ENCODE results near the gene STRIP2. TPM values are rescaled to one million over a fixed set of nuclear protein-coding genes. Genes with fewer than 3 reads are reported as not detected.
A peak's percentile ranks its signal among the peaks of the same experiment; 100 is the strongest.

STRIP2 gene
- total and polyA plus RNA-seq, 9 of the 15 experiments (the other 6 are each of a cell fraction or from before 2014, with no cell fraction given), result 10.1 to 81.8 (median 42.3) TPM

DNA sequence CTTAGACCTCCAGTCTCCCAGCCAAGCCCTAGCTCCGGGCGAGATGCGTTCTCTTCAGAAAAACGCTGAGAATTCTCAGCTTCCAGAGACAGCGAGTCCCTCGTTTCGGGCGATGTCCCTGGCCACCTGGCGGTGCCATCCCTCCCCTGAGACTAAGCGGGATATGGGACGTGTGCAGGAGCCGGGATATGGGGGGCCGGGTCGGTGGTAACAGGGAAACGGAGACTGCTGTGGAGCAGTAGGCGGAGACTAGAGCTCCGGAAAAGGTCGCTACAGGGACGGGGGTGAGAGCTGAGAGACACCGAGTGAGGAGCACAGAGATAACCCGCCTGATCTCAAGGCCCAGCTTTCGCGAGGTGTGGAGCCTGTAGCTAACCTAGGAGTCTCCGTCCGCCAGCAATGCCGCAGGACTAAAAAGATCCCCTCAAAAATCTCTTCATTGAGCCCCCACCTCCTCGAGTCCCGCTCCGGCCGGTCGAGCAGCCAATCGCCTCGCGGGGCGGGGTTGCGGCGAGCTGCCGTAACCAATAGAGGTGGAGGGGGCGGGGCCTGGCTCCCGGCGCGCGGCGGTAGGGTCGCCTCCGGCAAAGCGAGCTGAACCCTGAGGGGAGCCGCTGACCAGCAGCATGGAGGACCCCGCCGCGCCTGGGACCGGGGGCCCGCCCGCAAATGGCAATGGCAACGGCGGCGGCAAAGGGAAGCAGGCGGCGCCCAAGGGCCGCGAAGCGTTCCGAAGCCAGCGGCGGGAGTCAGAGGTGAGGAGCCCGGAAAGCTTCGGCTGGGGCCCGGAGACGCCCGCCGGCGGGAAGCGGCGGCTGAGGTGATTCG lies at the start of gene STRIP2 (continued):
- TF ChIP-seq CC2D1A (IDR thresholded peaks at IDR 0.05) (0 out of 2 replicates have a peak, but pooled peaks have one; percentile 12), NBN (IDR thresholded peaks at IDR 0.05; ENCODE audit: low read depth) (peak; percentile 49; the same call in 1 of the 2 replicates), ARID2 (IDR thresholded peaks at IDR 0.05) (no peak), EHMT2 (IDR thresholded peaks at IDR 0.05) (no peak), SMARCC2 (IDR thresholded peaks at IDR 0.05; ENCODE audit: low read depth) (no peak; the same call in 1 of the 2 replicates), ZNF778 (CRISPR knock-in tag; IDR thresholded peaks at IDR 0.05) (no peak), KDM5B (IDR thresholded peaks at IDR 0.05; ENCODE audit: insufficient replicate concordance, low read depth, low read length) (peak; percentile 97), CHD2 (IDR thresholded peaks at IDR 0.05; ENCODE audit: low read depth, low read length) (peak; percentile 73), XRCC5 (IDR thresholded peaks at IDR 0.05; ENCODE audit: low read depth, low read length) (peak; percentile 27; the same call in 1 of the 2 replicates), ZNF324 (CRISPR knock-in tag; IDR thresholded peaks at IDR 0.05) (no peak), MAZ (CRISPR knock-in tag; conservative IDR thresholded peaks at IDR 0.05 in 1 of 2, IDR thresholded peaks at IDR 0.05 in 1 of 2) (peak; percentile 90 to 96), TAF7 (tag; IDR thresholded peaks at IDR 0.05) (peak; percentile 61), CXXC5 (CRISPR knock-in tag; IDR thresholded peaks at IDR 0.05) (peak; percentile 67), SMARCA4 (IDR thresholded peaks at IDR 0.05) (peak; percentile 13; the same call in 1 of the 2 replicates), MED1 (CRISPR knock-in tag; IDR thresholded peaks at IDR 0.05; ENCODE audit: borderline replicate concordance) (no peak), FIP1L1 (IDR thresholded peaks at IDR 0.05; ENCODE audit: low read depth, low read length, poor library complexity, severe bottlenecking) (no peak)
- TF ChIP-seq, protein P1, sequence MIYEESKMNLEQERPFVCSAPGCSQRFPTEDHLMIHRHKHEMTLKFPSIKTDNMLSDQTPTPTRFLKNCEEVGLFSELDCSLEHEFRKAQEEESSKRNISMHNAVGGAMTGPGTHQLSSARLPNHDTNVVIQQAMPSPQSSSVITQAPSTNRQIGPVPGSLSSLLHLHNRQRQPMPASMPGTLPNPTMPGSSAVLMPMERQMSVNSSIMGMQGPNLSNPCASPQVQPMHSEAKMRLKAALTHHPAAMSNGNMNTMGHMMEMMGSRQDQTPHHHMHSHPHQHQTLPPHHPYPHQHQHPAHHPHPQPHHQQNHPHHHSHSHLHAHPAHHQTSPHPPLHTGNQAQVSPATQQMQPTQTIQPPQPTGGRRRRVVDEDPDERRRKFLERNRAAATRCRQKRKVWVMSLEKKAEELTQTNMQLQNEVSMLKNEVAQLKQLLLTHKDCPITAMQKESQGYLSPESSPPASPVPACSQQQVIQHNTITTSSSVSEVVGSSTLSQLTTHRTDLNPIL (CRISPR knock-in tag; IDR thresholded peaks at IDR 0.05), result no peak
- TF ChIP-seq, protein P2, sequence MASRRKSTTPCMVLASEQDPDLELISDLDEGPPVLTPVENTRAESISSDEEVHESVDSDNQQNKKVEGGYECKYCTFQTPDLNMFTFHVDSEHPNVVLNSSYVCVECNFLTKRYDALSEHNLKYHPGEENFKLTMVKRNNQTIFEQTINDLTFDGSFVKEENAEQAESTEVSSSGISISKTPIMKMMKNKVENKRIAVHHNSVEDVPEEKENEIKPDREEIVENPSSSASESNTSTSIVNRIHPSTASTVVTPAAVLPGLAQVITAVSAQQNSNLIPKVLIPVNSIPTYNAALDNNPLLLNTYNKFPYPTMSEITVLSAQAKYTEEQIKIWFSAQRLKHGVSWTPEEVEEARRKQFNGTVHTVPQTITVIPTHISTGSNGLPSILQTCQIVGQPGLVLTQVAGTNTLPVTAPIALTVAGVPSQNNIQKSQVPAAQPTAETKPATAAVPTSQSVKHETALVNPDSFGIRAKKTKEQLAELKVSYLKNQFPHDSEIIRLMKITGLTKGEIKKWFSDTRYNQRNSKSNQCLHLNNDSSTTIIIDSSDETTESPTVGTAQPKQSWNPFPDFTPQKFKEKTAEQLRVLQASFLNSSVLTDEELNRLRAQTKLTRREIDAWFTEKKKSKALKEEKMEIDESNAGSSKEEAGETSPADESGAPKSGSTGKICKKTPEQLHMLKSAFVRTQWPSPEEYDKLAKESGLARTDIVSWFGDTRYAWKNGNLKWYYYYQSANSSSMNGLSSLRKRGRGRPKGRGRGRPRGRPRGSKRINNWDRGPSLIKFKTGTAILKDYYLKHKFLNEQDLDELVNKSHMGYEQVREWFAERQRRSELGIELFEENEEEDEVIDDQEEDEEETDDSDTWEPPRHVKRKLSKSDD (conservative IDR thresholded peaks at IDR 0.05; ENCODE audit: low read length), result no peak

Data from K562 (cell line).